Spleen (tissue), 7 donors: ENCODE results near the gene ZBTB7B.

Source experiments
- POLR2A ChIP-seq, 3 donors: fragments of 450-650 bp; IDR thresholded peaks; one replicate each; pipeline ENCODE4 v1.5.1; 2017; ENCODE audit warnings: antibody characterized with exemption in 3 of 3, mild to moderate bottlenecking in 1 of 3
- POLR2AphosphoS5 ChIP-seq, 3 donors: sonication (generic); formaldehyde crosslinking; IDR thresholded peaks; one replicate each; pipeline ENCODE4 v1.5.1; 2017; ENCODE audit warnings: antibody characterized with exemption in 3 of 3
- TF ChIP-seq, protein P1 (sequence below), 11 experiments: fragments of 200-600 bp in 7 of 11; fragments of 450-650 bp in 4 of 11; sonication (generic) in 4 of 11; IDR thresholded peaks in 8 of 11; conservative IDR thresholded peaks in 3 of 11; 1 replicate in 7 of 11; 2 replicates in 4 of 11; pipeline versions ENCODE4 v1.4.0 to v1.8.0; 2016 to 2021; ENCODE audit warnings: antibody characterized with exemption in 11 of 11, inconsistent platforms in 4 of 11, mild to moderate bottlenecking in 1 of 11
- donor health status: DM: no; HTN: no; CAD: no; lungs with moderate emphysema.
- donor health status: DM: no; HTN: no; CAD: no.
- donor health status: DM: no; HTN: no; CAD: no.

DNA sequence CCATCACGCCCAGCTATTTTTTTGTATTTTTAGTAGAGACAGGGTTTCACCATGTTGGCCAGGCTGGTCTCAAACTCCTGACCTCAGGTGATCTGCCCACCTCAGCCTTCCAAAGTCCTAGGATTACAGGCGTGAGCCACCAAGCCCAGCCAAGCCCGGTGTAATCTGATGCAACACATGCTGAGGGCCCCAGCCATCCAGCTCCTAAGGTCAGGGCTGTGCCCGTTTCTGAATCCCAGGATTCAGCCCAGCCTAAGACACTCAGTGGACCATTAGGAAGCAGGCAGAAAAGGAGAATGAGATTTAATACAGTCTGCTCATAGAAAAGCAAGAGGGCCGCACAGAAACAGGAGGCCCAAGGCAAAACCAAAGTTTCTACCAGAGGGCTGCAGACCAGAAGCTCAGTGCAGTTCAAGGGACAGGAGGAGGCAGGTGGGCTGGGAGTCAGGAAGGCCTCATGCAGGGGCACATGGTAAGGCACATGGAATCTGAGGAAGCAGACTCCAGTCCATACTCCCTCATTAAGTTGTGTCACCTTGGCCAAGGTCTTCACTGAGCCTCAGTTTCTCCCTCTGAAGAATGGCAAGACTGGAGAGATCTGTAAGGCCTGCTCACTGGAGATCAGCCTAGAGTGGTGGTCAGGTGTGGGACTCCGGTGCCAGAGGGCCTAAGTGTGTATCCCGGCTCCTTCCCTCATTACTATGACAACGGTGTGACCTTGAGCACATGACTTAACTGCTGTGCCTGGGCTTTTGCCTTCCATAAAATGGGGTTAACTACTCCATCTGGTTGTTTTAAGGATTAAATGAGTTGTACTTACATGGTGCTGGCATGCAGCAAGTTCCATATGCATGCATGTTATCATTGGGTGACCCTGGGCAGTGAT, 46.1 kb downstream of the ZBTB7B start:
- TF ChIP-seq POLR2AphosphoS5 (IDR thresholded peaks at IDR 0.05) (no peak), POLR2A (IDR thresholded peaks at IDR 0.05) (no peak)
- TF ChIP-seq, protein P1, sequence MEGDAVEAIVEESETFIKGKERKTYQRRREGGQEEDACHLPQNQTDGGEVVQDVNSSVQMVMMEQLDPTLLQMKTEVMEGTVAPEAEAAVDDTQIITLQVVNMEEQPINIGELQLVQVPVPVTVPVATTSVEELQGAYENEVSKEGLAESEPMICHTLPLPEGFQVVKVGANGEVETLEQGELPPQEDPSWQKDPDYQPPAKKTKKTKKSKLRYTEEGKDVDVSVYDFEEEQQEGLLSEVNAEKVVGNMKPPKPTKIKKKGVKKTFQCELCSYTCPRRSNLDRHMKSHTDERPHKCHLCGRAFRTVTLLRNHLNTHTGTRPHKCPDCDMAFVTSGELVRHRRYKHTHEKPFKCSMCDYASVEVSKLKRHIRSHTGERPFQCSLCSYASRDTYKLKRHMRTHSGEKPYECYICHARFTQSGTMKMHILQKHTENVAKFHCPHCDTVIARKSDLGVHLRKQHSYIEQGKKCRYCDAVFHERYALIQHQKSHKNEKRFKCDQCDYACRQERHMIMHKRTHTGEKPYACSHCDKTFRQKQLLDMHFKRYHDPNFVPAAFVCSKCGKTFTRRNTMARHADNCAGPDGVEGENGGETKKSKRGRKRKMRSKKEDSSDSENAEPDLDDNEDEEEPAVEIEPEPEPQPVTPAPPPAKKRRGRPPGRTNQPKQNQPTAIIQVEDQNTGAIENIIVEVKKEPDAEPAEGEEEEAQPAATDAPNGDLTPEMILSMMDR (IDR thresholded peaks at IDR 0.05 in 8 of 11, conservative IDR thresholded peaks at IDR 0.05 in 3 of 11): no peak
